ENCODE measurements around the gene ERF.

ERF gene

GRCh38 chr19:42208612-42209011 is 46.3 kb downstream of the ERF start:
- FAIRE-seq = no peak

- no peak for FAIRE-seq
Observed at GRCh38 chr19:42207767-42208271, 47.1 kb downstream of the ERF start.

GRCh38 chr19:42206871-42207755 is 47.8 kb downstream of the ERF start:
- FAIRE-seq = no peak

- no peak for FAIRE-seq
Observed at GRCh38 chr19:42204664-42205063, 50.3 kb downstream of the ERF start.

- no peak for FAIRE-seq
Observed at GRCh38 chr19:42203700-42204099, 51.2 kb downstream of the ERF start.

GRCh38 chr19:42202290-42202880 is 52.5 kb downstream of the ERF start:
- FAIRE-seq = no peak

- no peak for FAIRE-seq
Observed at GRCh38 chr19:42201489-42202289, 53.2 kb downstream of the ERF start.

- FAIRE-seq = no peak
Observed at GRCh38 chr19:42200116-42200715, 54.7 kb downstream of the ERF start.

GRCh38 chr19:42199440-42200115 is 55.4 kb downstream of the ERF start:
- no peak for FAIRE-seq

- FAIRE-seq = no peak
Observed at GRCh38 chr19:42198676-42199439, 56.1 kb downstream of the ERF start.
